Esophagus mucosa (tissue), 1 donor: Measurements from ENCODE around the gene BARD1. TPM values are rescaled to one million over a fixed set of nuclear protein-coding genes. Genes with fewer than 3 reads are reported as not detected.
"Not testable (repeated sequence)": the region's sequence is repeated elsewhere in the genome, so short reads cannot be mapped to it uniquely, and the experiment has no call there.

Experiments used
- ATAC-seq: fragments of 200-7000 bp; cut with Tn5 transposase; one replicate; pipeline ENCODE4 v1.9.1; 2020
- total RNA-seq: library from RNA; stranded (reverse); gene quantifications from one replicate; pipeline ENCODE4 v1.2.4, GENCODE V29; 2023
- donor health status: DM: yes; HTN: yes; CAD: no.

Gene BARD1
- total RNA-seq, result 18.5 TPM

DNA sequence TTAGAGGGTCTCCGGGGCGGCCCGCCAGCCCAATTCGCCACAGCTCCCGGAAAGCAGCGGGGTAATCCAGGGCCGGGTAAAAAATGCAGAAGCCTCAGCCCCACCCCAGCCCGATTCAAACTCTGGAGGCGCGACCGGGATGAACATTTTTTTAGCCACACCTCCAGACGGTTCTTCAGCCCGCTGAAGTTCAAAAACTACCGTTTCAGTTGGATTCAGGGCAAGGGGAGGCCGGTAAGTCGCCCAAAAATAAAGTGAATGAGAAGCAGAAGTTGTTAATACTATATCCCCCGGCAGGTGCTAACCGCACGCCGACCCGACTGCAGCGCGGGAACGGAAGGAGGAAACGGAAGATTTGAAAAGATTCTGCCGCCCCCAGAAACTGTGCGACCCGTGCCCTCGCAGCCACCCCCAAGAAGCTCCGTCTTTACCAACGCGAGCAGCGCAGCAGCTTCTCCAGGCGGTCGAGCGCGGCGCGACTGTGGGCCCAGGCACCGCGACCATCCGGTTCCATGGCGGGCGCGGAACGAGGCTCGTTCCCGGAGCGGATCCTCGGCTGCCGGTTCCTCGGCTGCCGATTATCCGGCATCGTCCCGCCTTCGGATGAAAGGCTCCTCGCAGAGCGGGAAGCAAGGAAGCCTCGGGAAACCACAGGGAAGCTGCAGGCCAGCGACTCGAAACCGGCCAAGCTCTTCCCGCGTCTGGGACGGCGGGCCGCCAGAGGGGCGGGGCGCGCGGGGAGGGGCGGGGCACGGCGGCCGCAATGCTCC lies at the start of gene BARD1:
Gene BARD1, minus strand, starts transcription at position 703 of the 770 bp plus-strand sequence. Its CDS starts 114 bp downstream, at position 589.
- peak; percentile 55 for ATAC-seq

DNA sequence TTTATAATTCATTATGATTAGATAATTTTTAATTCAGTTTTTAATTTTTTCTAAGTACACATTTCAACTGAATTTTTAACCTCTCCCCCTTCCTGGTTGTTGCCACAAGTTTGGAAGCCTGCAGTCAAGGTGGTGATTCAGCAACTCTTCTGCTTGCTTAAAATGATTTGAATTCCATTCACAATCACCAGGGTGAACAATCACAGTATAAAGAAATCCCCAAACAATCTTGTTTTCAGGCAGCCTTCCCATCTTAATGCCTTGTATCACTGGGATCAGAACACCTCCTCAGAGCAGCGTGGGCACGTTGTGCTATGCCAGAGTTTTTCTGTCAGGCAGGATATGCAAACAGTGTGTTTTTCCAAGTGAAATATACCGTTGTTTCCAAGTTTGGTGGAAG lies 46.7 kb upstream of the BARD1 start:
- no peak for ATAC-seq

DNA sequence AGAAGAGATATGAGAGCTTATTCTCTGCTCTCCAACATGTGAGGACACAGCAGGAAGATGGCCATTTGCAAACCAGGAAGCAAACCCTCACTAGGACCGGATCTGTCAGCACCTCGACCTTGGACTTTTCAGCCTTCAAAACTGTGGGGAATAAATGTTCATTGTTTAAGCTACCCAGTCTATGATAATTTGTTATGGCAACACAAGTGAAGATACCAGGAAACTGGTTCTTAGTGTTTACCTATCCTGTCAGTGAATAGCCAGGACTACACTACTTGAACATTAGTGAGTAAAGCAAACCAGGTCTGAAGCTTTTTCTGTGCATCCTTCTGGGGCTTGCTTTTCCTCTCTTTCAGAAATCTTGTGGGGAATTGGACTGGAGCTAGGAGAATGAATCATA lies 44.4 kb upstream of the BARD1 start:
- ATAC-seq, result no peak

DNA sequence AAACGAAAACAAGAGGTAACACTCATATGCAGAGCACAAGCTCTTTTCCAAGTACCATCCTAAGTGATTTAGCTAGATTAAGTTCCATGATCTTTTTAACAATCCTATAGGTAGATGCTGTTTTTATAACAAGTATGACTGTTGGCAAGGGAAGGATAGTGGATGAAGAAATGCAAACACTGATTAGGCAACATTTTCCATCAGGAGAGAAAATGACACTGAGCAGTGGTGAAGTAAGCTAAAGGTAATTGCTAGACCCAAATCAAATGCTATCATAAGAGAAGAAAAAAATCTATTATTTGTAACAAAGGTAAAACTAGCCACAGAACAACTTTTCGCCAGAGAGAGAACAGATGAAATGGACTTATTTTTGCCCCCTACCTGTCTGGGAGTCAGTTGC lies 34.3 kb upstream of the BARD1 start:
- no peak for ATAC-seq

DNA sequence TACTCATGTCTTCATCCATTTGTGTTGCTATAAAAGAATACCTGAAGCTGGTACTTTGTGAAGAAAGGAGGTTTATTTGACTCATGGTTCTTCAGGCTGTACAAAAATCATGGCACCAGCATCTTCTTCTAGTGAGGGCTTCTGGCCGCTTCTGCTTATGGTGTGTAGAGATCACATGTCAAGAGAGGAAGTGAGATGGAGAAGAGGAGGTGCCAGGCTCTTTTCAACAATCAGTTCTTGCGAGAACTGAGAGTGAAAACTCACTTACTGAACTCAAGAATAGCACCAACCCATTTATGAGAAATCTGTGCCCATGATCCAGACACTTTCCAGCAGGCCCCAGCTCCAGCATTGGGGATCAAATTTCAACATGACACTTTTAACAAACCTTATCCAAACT lies 30.0 kb upstream of the BARD1 start:
- no peak for ATAC-seq

DNA sequence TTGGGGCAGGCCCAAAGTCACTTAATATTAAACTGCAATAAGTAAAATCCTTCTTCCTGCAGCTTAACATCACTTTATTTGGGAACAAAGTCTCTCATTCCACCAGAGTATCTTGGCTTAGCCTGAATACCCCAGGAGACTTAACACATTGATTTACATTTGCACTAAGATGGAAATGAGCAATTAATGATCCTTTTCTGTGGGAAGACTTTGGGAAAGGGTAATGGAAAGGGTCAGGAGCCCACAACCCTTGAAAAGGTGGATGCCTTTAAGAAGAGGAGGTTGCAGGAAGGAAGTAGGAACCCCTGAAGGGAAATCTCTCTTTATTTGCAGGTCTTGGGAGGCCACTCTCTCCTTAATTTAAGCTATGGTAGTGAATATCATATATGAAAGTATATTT lies 28.0 kb upstream of the BARD1 start:
- no peak for ATAC-seq

DNA sequence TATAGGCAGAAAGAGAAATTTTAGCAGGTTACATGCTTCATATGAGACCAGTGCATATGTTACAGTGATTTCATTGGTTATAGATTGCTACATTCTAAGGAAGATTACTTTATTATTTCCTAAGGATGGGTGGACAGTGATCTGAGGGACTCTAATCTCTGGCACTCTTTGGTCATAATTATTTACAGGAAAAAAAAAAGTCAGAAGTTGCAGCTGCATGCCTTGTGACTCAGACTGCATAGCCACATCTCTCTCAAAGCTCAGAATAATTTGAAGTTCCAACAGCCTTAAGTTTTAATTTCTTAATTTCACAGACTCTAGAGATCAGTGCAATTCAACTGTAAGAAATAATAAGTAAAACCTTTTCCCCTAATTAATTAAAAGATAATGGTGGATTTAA lies 27.1 kb upstream of the BARD1 start:
- ATAC-seq, result no peak

DNA sequence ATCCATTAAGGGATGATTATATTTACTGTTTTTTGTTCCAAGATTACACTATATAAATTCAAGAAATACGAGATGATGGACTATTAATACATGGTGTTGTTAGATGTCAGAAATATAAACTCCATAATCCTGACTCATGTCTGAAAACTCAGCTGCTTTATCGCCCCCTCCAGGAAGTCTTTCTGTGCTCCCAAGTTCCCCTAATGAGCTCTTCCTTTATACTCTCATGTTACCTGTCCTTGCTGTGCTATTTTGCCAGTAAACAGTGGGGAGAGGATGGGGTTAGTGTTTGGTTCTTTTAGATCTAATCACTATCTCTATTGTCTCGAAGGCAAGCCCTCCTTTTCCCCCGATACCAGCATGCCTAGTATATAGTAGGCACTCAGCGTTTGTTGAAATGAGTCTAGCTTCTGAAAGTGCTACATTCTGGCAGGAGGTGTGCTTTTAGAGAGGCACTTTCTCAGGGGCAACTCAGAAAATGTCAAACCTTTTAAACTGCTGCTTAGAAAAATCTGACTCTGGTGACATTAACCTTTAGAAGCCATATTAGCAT lies 21.4 kb upstream of the BARD1 start:
- no peak for ATAC-seq

DNA sequence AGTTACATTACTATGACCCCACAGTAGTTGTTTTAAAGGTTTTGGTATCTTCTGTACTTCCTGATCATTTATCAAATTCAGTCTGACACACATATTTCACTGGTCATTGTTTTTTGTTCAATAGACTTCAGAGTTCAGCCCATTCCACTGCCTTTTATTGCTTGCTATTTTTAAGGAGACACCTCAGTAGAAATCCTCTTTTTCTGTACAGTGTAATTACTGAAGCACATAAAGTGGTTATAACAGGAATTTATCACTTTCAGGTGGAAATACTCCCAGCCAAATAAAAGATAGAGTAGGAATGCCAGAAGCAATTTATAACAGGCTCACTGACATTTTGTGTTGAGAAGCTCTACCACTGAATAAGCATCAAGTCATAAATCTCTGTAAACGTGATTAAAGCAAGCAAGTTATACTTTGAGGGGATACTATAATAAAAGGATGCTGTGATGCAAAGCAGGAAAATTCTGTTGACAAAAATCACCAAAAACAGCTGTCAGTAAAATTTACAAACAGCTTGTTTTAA lies 6.6 kb upstream of the BARD1 start:
- no peak for ATAC-seq

DNA sequence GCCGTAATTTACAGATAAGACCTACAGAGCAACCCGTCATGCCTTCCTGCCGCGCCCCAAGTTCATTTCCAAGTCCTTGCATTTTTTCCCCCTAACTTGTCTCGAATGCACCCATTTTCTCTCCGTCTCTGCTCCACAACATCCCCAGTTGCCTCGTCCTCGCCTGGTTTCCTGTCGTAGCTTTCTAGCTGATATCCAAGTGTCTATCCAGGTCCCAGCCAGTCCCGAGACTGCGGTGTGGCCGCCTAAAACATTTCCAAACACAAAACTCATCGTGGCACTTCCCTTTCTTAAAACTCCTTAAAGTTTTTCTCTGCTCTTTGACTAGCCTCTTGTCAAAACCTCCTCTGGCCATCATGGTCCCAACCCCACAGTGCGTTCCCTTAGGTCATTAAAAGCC lies 1.2 kb upstream of the BARD1 start:
- ATAC-seq, result no peak

DNA sequence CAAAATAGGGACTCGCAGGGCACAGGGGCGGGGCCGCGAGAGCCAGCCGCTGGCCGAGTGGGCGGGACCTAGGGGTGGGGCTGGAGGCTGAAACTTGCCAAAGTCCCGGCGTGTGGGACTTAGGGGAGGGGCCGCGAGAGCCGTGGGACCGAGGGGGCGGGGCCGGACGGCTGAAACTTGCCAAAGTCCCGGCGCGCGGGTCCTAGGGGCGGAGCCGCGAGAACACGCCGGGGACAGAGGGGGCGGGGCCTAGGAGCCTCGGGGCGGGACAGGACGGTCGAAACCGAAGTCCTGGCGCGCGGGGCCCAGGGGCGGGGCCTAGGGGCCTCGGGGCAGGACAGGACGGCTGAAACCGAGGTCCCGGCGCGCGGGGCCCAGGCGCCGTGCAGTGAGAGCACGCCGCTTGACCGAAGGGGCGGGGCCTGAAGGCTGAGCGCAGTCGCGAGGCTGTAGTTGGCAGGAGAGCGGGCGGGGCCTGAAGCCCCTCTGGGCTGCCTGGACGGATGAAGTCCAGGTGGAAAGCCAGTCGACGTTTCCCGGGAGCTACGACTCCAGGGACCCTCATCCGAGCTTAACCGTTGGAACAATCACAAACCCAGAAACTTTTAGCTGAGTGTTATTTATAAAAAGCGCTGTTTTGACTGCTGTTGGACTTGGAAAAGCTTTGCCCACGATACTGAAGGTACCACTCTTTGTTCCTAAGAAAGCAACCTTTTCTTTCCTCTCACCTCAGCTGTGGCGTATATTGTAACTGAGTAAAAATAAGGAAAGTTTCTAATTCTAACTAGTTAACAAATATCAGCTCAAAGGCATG lies 475 bp upstream of the BARD1 start:
- peak; percentile 98 for ATAC-seq

DNA sequence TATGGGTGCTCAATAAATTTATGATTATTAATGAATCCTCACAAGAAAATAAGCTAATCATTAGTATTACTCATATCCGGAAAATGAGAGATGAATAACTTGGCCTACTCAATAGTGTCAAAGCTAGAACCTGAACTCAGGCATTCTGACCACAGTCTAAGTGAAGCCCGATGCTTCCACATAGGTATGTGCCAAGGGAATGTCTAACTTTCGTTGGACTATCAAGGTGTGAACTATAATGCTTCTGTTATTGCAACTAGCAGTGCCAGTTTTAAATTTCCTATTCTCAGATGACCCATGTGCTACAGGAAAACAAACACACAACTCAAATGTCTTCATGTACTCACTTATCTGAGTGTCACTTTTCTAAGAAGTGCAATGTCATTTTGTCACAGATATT lies 1.8 kb downstream of the BARD1 start:
- no peak for ATAC-seq

DNA sequence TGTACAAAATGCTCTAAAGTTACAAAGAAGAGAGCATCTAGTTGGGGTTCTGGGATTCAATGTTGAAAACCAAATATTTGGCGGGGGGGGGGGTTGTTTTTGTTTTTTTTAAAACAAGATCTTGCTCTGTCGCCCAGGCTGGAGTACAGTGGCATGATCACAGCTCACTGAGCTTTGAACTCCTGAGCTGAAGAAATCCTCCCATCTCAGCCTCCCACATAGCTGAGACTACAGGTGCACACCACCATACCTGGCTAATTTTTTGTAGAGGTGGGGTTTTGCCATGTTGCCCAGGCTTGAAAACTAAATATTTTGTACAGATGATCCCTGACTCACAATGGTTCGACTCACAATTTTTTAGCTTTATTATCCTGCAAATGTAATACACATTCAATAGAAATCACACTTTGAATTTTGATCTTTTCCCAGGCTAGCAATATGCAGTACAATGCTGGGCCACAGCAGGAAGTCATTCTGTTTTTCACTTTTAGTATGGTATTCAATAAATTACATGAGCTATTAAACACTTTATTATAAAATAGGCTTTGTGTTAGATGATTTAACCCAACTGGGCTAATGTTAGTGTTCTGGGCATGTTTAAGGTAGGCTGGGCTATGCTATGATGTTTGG lies 7.6 kb downstream of the BARD1 start:
- ATAC-seq, result no peak

DNA sequence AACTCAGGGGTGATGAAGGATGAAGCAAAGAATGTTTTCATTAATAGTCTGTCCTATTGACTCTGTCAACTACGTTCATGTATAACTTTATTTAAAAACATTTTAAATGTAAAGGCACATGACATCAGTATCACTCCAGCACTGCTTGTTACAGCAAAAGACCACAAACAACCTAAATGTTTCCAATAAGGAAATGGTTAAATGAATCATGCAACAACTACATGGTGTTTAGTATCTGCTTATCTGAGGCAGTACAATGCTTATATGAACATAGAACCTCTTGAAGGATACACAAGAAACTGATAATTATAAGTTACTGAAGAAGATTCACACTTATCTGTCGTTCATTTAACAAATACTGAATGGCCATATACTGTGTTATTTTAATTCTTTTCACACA lies 8.4 kb downstream of the BARD1 start:
- ATAC-seq, result no peak

DNA sequence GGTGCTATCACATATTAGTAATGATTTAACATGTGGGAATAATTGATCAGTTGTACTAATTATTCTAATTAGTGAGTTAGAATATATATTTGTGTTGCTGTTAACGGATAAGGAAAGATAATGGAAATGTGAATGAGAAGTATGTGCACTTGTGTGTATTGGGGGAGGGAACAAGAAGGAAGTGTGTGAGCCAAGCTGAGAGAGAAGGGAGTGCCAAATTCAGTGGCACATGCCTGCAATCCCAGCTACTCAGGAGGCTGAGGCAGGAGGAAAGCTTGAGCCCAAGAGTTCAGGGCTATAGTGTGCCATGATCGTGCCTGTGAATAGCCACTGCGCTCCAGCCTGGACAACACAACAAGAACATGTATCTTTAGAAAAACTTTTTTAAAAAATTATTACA lies 9.3 kb downstream of the BARD1 start:
- ATAC-seq, result no peak

DNA sequence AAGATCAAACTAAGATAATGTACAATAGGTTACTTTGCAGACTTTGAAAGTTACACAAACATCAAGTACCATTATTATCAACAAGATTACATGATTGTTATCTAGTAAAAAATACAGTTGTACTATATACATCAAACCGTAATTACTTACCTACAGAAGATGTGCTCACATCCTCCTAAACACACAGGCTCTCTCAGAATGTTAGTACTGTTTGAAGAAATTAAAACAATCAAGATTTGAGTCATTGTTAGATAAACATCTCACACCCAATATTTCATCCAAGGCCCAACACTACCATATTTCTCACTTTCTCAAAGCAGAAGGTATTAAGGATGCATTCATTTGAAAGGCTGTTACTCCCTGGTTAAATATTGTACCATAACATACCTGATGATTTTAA lies 12.6 kb downstream of the BARD1 start:
- ATAC-seq, result no peak

DNA sequence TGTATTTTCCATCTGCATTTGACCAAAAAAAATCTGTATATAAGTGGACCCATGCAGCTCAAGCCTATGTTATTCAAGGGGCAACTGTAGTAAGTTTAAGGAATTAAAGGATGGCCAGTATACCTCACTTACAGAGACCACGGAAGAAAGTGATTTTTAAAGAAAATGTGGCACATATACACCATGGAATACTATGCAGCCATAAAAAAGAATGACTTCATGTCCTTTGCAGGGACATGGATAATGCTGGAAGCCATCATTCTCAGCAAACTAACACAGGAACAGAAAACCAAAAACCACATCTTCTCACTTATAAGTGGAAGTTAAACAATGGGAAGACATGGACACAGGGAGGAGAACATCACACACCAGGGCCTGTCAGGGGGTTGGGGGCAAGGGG lies 26.3 kb downstream of the BARD1 start:
- ATAC-seq, result not testable (repeated sequence)

DNA sequence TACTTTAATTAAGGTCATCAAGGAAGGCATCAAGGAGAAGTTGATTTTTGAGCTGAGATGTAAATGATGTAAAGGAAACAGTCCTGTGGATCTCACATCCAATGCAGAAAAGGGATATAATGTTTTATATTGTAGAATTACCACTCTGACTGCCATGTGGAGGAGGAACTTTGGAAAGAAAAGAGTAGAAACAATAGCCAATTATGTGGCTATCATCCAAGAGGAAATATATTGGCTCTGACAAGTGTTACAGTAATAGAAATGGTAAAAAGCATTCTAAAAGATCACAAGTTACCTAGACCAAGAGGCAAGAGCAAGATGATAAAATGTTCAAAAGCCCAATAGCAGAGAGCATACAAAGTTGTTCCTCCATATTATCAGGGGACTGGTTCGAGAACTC lies 26.8 kb downstream of the BARD1 start:
- ATAC-seq, result no peak

DNA sequence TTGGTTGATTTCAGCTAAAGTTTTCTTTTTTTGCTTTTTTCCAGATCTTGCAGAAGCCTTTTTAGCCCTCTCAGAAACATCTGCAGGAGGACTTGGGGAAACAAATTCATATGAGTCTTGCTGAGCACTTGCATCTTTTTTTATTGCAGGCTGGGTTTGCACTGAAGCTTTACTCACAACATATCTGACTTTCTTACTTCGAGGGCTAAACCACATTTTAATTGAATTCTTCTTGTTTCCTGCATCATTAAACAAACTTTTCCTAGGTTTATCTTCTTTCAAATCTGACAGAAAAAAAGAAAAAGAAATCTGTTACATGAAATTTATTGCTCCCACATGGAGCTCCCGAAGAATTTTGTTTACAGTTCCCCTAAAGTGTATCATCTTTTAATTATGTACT lies 28.3 kb downstream of the BARD1 start:
- ATAC-seq, result no peak

DNA sequence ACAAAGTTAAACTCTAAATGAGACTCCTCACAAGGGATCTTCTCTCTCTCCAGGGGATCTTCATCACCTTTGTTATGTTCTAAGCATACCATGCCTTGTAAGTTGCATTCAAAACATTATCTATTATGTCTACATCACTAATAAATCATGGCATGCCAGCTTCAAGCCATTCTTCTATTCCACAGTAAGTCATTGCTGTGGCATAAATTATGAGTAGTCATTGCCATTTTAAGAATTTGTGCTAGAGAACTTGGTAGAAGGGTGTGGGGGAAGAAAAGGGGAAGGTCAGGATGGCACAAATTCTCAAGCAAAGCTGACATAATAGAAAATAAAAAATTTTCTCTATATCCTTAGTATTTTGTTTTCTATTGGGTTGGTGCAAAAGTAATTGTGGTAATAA lies 33.5 kb downstream of the BARD1 start:
- ATAC-seq, result no peak

DNA sequence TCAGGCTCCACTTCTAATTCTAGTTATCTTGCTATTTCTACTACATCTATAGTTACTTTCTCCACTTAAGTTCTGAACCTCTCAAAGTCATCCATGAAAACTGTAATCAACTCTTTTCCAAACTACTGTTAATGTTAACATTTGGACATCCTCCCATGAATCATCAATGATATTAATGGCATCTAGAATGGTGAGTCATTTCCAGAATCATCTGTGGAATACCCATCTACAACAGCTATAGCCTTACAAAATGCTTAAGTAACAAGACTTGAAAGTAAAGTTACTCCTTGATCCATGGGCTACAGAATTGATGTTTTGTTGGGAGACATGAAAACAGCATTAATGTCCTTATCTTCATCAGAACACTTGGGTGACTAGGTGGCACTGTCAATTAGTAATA lies 35.4 kb downstream of the BARD1 start:
- no peak for ATAC-seq

DNA sequence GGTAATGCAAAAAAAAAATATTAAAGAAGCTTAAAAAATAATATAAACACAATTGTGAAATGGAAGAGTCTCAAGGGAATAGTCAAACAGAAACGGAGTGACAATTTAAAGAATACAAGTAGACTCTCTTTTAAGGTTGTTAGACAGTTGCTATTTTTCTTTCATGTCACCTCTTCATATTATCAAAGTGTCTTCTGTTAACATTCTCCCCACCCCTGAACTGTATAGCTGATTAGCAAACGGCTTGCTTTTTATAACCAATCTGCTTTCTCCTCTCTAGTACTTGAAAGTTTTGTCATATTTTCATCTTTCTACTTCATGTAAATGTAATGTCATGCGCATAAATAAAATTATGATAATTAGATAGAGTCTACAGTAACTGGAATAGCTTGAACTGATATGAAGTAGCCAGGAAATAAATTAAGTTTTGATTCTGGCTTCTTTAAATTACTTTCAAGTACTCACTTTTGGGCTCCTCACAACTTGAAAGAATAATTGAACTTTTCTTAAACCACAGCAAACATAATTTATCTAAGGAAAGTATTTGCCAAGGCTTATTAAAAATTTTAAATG lies 37.0 kb downstream of the BARD1 start:
- ATAC-seq, result no peak

DNA sequence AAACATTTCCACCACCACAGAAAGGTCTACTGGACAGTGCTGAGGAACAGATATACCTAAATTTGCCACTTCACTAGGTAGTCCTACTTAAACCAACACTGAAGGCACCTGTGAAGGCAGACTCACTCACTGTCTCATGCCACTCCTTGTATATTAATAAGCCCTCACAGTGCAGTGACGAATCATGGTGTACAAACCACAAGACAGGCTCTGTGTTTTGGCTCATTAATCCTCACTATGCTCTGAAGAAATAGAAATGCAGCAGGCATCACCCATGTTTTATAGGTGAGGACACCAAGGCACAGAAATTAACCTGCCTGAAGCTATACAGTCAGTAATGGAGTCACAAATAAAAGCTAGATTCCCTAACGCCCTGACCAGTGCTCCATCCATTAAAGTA lies 44.3 kb downstream of the BARD1 start:
- peak; percentile 88 for ATAC-seq
